T-helper 1 cell treated with Interleukin-12 subunit alpha and Interleukin-12 subunit beta and Interleukin-4 antibody, amounts not matched to agents 30 ng/mL and 1 ng/mL, for 36 hours (primary cell): ENCODE results near the gene SON. TPM values are rescaled to one million over a fixed set of nuclear protein-coding genes. Genes with fewer than 3 reads are reported as not detected.

ENCODE experiments used
- total RNA-seq: library from RNA; stranded (reverse); gene quantifications from 2 replicates; pipeline ENCODE4 v1.2.3, GENCODE V29; 2022

SON gene
- total RNA-seq, 1 donor from 2014 or later = 345 TPM

Other genes with a start within 250 kb of the SON start
- gene IFNAR1, start 218.1 kb upstream of the SON start, total RNA-seq = 30.3 and 34.7 TPM in 2 replicates
- 4.1 and 4.2 TPM in 2 replicates for gene IFNGR2, start 139.6 kb upstream of the SON start, total RNA-seq
- gene TMEM50B, start 63.1 kb upstream of the SON start, total RNA-seq = 34.5 and 37.8 TPM in 2 replicates
- gene DNAJC28, start 51.3 kb upstream of the SON start, total RNA-seq = 0.15 and 0.17 TPM in 2 replicates
- gene GART, start 921 bp upstream of the SON start, total RNA-seq = 110 and 115 TPM in 2 replicates
- gene DONSON, start 45.6 kb downstream of the SON start, total RNA-seq = 29.5 and 31.5 TPM in 2 replicates
- gene CRYZL1, start 98.7 kb downstream of the SON start, total RNA-seq = 25.9 and 34.6 TPM in 2 replicates
- 2.3 and 2.4 TPM in 2 replicates for gene ITSN1, start 99.5 kb downstream of the SON start, total RNA-seq